Aorta (tissue), 5 donors: ENCODE measurements around the gene DIPK1A. TPM values are rescaled to one million over a fixed set of nuclear protein-coding genes. Genes with fewer than 3 reads are reported as not detected.

Source experiments
- ATAC-seq: fragments of 200-7000 bp; cut with Tn5 transposase; one replicate; pipeline ENCODE4 v1.9.1; 2022; ENCODE audit warnings: moderate library complexity; ENCODE audit not compliant: low FRiP score
- DNase-seq, 2 donors: peaks; one replicate each; pipeline ENCODE4 v3.0.0-alpha.2; 2020
- H3K27ac ChIP-seq, 2 donors: one replicate each; pipeline ENCODE4 v1.5.1; 2013; ENCODE audit warnings: low read length in 2 of 2, mild to moderate bottlenecking in 2 of 2, moderate library complexity in 2 of 2, control low read depth in 1 of 2, inconsistent platforms in 1 of 2, low read depth in 1 of 2
- H3K27me3 ChIP-seq, 2 donors: one replicate each; pipeline ENCODE4 v1.6.1; 2013; ENCODE audit warnings: control low read depth in 1 of 2, low read length in 1 of 2, mild to moderate bottlenecking in 1 of 2, moderate library complexity in 1 of 2; ENCODE audit not compliant: insufficient read depth in 2 of 2, control insufficient read depth in 1 of 2
- H3K36me3 ChIP-seq, 2 donors: one replicate each; pipeline ENCODE4 v1.6.1; 2013; ENCODE audit warnings: control low read depth in 1 of 2, low read length in 1 of 2, mild to moderate bottlenecking in 1 of 2; ENCODE audit not compliant: insufficient read depth in 2 of 2, control insufficient read depth in 1 of 2
- H3K4me1 ChIP-seq, 2 donors: one replicate each; pipeline ENCODE4 v1.6.1; 2013; ENCODE audit warnings: low read length in 2 of 2, control low read depth in 1 of 2, mild to moderate bottlenecking in 1 of 2, moderate library complexity in 1 of 2; ENCODE audit not compliant: insufficient read depth in 2 of 2, control insufficient read depth in 1 of 2
- H3K4me3 ChIP-seq, 2 donors: one replicate each; pipeline ENCODE4 v1.5.1; 2013; ENCODE audit warnings: low read length in 2 of 2, control low read depth in 1 of 2, mild to moderate bottlenecking in 1 of 2
- H3K9me3 ChIP-seq: one replicate; pipeline ENCODE4 v1.6.1; 2013; ENCODE audit warnings: mild to moderate bottlenecking, low read length; ENCODE audit not compliant: control insufficient read depth
- WGBS, 2 donors: extraction: QIAGEN DNeasy Blood & Tissue Kit; methylation state at CpG; one replicate each; pipeline ENCODE4 v1.1.7; 2013; 5-methylcytosine and 5-hydroxymethylcytosine counted together
- intact Hi-C, 2 donors: fragments of 100-400 bp; cut with DNase I; formaldehyde crosslinking; loops; one replicate each; pipeline versions ENCODE4 v1.14.2 to v1.15.0; 2022
- polyA plus RNA-seq, 2 donors: library from polyadenylated mRNA; stranded (reverse); fragments of 200-250 nt; gene quantifications; one replicate each; pipeline ENCODE4 v1.2.3, GENCODE V29; 2013
- total RNA-seq, 2 donors: library from RNA; stranded (reverse); fragmentation: NEBNext Ultra II Directional; extraction: Animal tissue kit (Norgen Biotek cat#: 25700); gene quantifications; one replicate each; pipeline ENCODE4 v1.2.1, GENCODE V29; 2021
- donor health status: healthy with polysubstance abuse.
- donor health status: Bipolar disorder and iron deficiency.
- donor health status: DM: no; HTN: no; CAD: no.
- donor health status: DM: no; HTN: no; CAD: no.
- donor health status: DM: yes; HTN: yes; CAD: no.

DIPK1A gene
- total and polyA plus RNA-seq, 4 donors: 4.9 to 15.9 (median 10.8) TPM

GRCh38 chr1:92817137-92817697 is 144.0 kb downstream of the DIPK1A start:
- DNase-seq: no peak
- intact Hi-C loops: loop anchor here in 1 of 2 donors (5.0 to 10.0 kb wide), 2 partner anchors 70 to 502 kb away; no protein-coding TSS in a partner anchor
- no peaks in the 10 kb centered on the region for H3K4me1 ChIP-seq
- H3K4me3 ChIP-seq: no peak overlapping the region
- no peak for ATAC-seq
- H3K9me3 ChIP-seq: no peaks in the 10 kb centered on the region
- no peaks in the 10 kb centered on the region for H3K27me3 ChIP-seq
- no peaks in the 10 kb centered on the region for H3K36me3 ChIP-seq
- H3K27ac ChIP-seq: no peak overlapping the region
- 77 to 82% methylated on average over 1 of the region's 1 CpG for WGBS, 2 donors

- Histone ChIP-seq H3K27ac (no peak overlapping the region), H3K36me3 (no peaks in the 10 kb centered on the region), H3K27me3 (no peaks in the 10 kb centered on the region), H3K9me3 (no peaks in the 10 kb centered on the region), H3K4me1 (no peaks in the 10 kb centered on the region), H3K4me3 (no peak overlapping the region)
- intact Hi-C loops: loop anchor here in 1 of 2 donors (5.0 to 10.0 kb wide), 2 partner anchors 69 to 502 kb away; no protein-coding TSS in a partner anchor
- ATAC-seq: no peak
- WGBS, 2 donors: 75 to 76% methylated on average over 2 of the region's 2 CpGs
- no peak for DNase-seq
Measured at GRCh38 chr1:92816732-92817131, 144.5 kb downstream of the DIPK1A start.

GRCh38 chr1:92808381-92808780 is 152.9 kb downstream of the DIPK1A start:
- Histone ChIP-seq H3K36me3 (no peaks in the 10 kb centered on the region), H3K4me3 (no peak overlapping the region), H3K27me3 (no peaks in the 10 kb centered on the region), H3K4me1 (no peaks in the 10 kb centered on the region), H3K9me3 (no peaks in the 10 kb centered on the region), H3K27ac (no peak overlapping the region)
- DNase-seq: no peak
- ATAC-seq: no peak
- intact Hi-C loops: no loop called here

GRCh38 chr1:92805216-92805615 is 156.0 kb downstream of the DIPK1A start:
- Histone ChIP-seq H3K9me3 (no peaks in the 10 kb centered on the region), H3K4me1 (peaks cover 0 to 2% of the 10 kb centered on the region in 2 donors), H3K27me3 (no peaks in the 10 kb centered on the region), H3K4me3 (no peak overlapping the region), H3K36me3 (no peaks in the 10 kb centered on the region), H3K27ac (no peak overlapping the region)
- WGBS, 2 donors: 64 to 65% methylated on average over 1 of the region's 1 CpG
- DNase-seq (no peak), ATAC-seq (no peak)
- intact Hi-C loops: no loop called here

GRCh38 chr1:92804721-92805201 is 156.5 kb downstream of the DIPK1A start:
- peak; percentile 91 for ATAC-seq
- DNase-seq: peak; percentile 82 to 87
- Histone ChIP-seq H3K27me3 (no peaks in the 10 kb centered on the region), H3K27ac (no peak overlapping the region), H3K36me3 (no peaks in the 10 kb centered on the region), H3K4me1 (peaks cover 0 to 2% of the 10 kb centered on the region in 2 donors), H3K9me3 (no peaks in the 10 kb centered on the region), H3K4me3 (no peak overlapping the region)
- intact Hi-C loops: no loop called here
- 1 to 3% methylated on average over 7 of the region's 7 CpGs for WGBS, 2 donors

- H3K4me1 ChIP-seq: peaks cover 0 to 2% of the 10 kb centered on the region in 2 donors
- DNase-seq: no peak
- no peak overlapping the region for H3K27ac ChIP-seq
- ATAC-seq: no peak
- WGBS, 2 donors: 83 to 87% methylated on average over 7 of the region's 7 CpGs
- H3K9me3 ChIP-seq: no peaks in the 10 kb centered on the region
- no peaks in the 10 kb centered on the region for H3K36me3 ChIP-seq
- no peak overlapping the region for H3K4me3 ChIP-seq
- no peaks in the 10 kb centered on the region for H3K27me3 ChIP-seq
- intact Hi-C loops: no loop called here
Measured at GRCh38 chr1:92803140-92803887, 157.9 kb downstream of the DIPK1A start.

- intact Hi-C loops: no loop called here
- DNase-seq (no peak), ATAC-seq (no peak)
- peaks cover 0 to 2% of the 10 kb centered on the region in 2 donors for H3K4me1 ChIP-seq
- no peak overlapping the region for H3K4me3 ChIP-seq
- 59 to 60% methylated on average over 1 of the region's 1 CpG for WGBS, 2 donors
- H3K36me3 ChIP-seq: no peaks in the 10 kb centered on the region
- no peaks in the 10 kb centered on the region for H3K9me3 ChIP-seq
- no peak overlapping the region for H3K27ac ChIP-seq
- H3K27me3 ChIP-seq: no peaks in the 10 kb centered on the region
Measured at GRCh38 chr1:92797961-92798360, 163.3 kb downstream of the DIPK1A start.

- Histone ChIP-seq H3K36me3 (no peaks in the 10 kb centered on the region), H3K27me3 (no peaks in the 10 kb centered on the region), H3K4me1 (peaks cover 0 to 2% of the 10 kb centered on the region in 2 donors), H3K9me3 (no peaks in the 10 kb centered on the region), H3K27ac (no peak overlapping the region), H3K4me3 (no peak overlapping the region)
- DNase-seq (no peak), ATAC-seq (no peak)
- intact Hi-C loops: no loop called here
Measured at GRCh38 chr1:92797297-92797696, 164.0 kb downstream of the DIPK1A start.

GRCh38 chr1:92795166-92795565 is 166.1 kb downstream of the DIPK1A start:
- ATAC-seq (no peak), DNase-seq (no peak)
- H3K9me3 ChIP-seq: no peaks in the 10 kb centered on the region
- WGBS, 2 donors: 91 to 94% methylated on average over 4 of the region's 4 CpGs
- H3K27ac ChIP-seq: no peak overlapping the region
- H3K36me3 ChIP-seq: no peaks in the 10 kb centered on the region
- no peak overlapping the region for H3K4me3 ChIP-seq
- no peaks in the 10 kb centered on the region for H3K4me1 ChIP-seq
- intact Hi-C loops: no loop called here
- no peaks in the 10 kb centered on the region for H3K27me3 ChIP-seq
